ENCODE data around the gene NUDCD3. TPM values are rescaled to one million over a fixed set of nuclear protein-coding genes. Genes with fewer than 3 reads are reported as not detected.

NUDCD3 gene
- total and polyA plus RNA-seq, 2 experiments from 2014 or later, result 54.7 to 60.8 TPM

- no peak overlapping the region for H2AFZ ChIP-seq
- no peaks in the 10 kb centered on the region for H3K79me2 ChIP-seq
- no peak overlapping the region for H3K27ac ChIP-seq
- H3K27me3 ChIP-seq, result peaks cover 12% of the 10 kb centered on the region
- DNase-seq (ENCODE audit: low spot score), result no peak
- no peaks in the 10 kb centered on the region for H4K20me1 ChIP-seq (ENCODE audit: insufficient read depth, poor library complexity, severe bottlenecking)
- no peaks in the 10 kb centered on the region for H3K4me1 ChIP-seq (ENCODE audit: insufficient read depth)
- no peaks in the 10 kb centered on the region for H3K9me2 ChIP-seq (replicated peaks; ENCODE audit: insufficient read depth)
- 55% methylated on average over 2 of the region's 2 CpGs for WGBS (ENCODE audit: low lambda C conversion rate, missing lambda C conversion rate)
- no peak overlapping the region for H3K4me2 ChIP-seq
- TF ChIP-seq EZH2 (IDR thresholded peaks at IDR 0.05; ENCODE audit: borderline replicate concordance) (no peak), CTCF (IDR thresholded peaks at IDR 0.05; ENCODE audit: poor library complexity) (no peak), EZH2phosphoT487 (IDR thresholded peaks at IDR 0.05; ENCODE audit: low read depth, severe bottlenecking, unreplicated experiment) (no peak)
- no peak overlapping the region for H3K4me3 ChIP-seq
- no peaks in the 10 kb centered on the region for H3K9me3 ChIP-seq (ENCODE audit: low read depth)
- no peaks in the 10 kb centered on the region for H3K36me3 ChIP-seq (replicated peaks; ENCODE audit: insufficient read depth, low read depth)
These were observed 136.8 kb downstream of the NUDCD3 start for GRCh38 chr7:44353668-44354067.

DNA sequence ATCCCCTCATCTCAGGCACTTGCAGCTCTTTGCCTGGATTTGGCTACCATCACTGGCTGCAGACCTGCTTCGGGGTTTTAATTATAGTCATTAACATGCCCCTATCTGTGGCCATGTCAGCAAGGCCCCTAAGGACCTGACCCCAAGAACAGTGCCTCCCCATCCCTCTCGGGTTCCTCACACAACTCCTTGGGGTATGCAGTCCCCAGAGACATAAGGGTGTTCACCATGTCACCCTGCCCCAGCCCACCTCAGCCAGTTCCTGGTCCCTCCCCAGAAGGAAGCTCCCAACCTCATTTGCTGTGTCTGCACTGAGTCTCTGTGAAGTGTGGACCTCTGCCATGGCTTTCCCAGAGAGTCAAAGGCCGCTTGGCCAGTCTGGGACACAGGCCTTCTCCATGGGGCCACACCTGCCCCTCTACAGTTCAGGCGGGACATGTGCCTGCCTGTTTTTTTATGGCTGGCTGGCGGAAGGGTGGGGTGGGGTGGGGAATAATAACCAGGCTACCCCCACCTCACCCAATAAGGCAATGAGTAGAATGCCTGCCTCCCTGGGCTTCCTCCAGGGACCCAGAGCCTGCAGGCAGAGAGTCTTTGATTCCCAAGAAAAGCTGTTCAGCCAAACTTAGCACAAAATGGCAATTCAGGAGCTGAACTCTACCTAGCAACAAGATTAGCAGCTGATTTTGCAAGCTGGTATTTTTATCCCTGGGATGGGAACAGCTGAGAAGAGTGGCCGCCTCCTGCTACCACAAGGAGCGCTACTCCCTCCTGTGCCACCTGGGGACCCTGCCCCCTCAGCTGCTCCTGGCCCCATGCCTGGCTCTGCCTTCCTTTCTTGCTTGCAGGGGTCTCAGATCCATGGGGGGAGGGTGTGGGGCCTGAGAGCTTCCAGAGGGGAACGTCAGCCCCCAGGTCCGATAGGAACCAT, 141.3 kb downstream of the NUDCD3 start:
- Histone ChIP-seq H3K4me3 (no peak overlapping the region), H4K20me1 (ENCODE audit: insufficient read depth, poor library complexity, severe bottlenecking) (no peaks in the 10 kb centered on the region), H3K9me3 (ENCODE audit: low read depth) (no peaks in the 10 kb centered on the region), H3K79me2 (no peaks in the 10 kb centered on the region), H3K36me3 (replicated peaks; ENCODE audit: insufficient read depth, low read depth) (no peaks in the 10 kb centered on the region), H3K9me2 (replicated peaks; ENCODE audit: insufficient read depth) (no peaks in the 10 kb centered on the region), H3K4me2 (no peak overlapping the region), H2AFZ (no peak overlapping the region), H3K4me1 (ENCODE audit: insufficient read depth) (no peaks in the 10 kb centered on the region), H3K27me3 (peaks cover 14% of the 10 kb centered on the region), H3K27ac (no peak overlapping the region)
- no peak for TF ChIP-seq EZH2phosphoT487 (IDR thresholded peaks at IDR 0.05; ENCODE audit: low read depth, severe bottlenecking, unreplicated experiment)
- TF ChIP-seq EZH2 (IDR thresholded peaks at IDR 0.05; ENCODE audit: borderline replicate concordance), result no peak
- TF ChIP-seq CTCF (IDR thresholded peaks at IDR 0.05; ENCODE audit: poor library complexity), result no peak
- DNase-seq (ENCODE audit: low spot score), result no peak
- 84% methylated on average over 9 of the region's 9 CpGs for WGBS (ENCODE audit: low lambda C conversion rate, missing lambda C conversion rate)

- Histone ChIP-seq H3K79me2 (no peaks in the 10 kb centered on the region), H3K4me1 (ENCODE audit: insufficient read depth) (no peaks in the 10 kb centered on the region), H3K4me2 (no peak overlapping the region), H3K9me3 (ENCODE audit: low read depth) (no peaks in the 10 kb centered on the region), H3K27ac (no peak overlapping the region), H4K20me1 (ENCODE audit: insufficient read depth, poor library complexity, severe bottlenecking) (no peaks in the 10 kb centered on the region), H3K36me3 (replicated peaks; ENCODE audit: insufficient read depth, low read depth) (no peaks in the 10 kb centered on the region), H3K27me3 (peaks cover 10% of the 10 kb centered on the region), H3K4me3 (no peak overlapping the region), H3K9me2 (replicated peaks; ENCODE audit: insufficient read depth) (no peaks in the 10 kb centered on the region), H2AFZ (no peak overlapping the region)
- TF ChIP-seq EZH2 (IDR thresholded peaks at IDR 0.05; ENCODE audit: borderline replicate concordance) (no peak), EZH2phosphoT487 (IDR thresholded peaks at IDR 0.05; ENCODE audit: low read depth, severe bottlenecking, unreplicated experiment) (no peak), CTCF (IDR thresholded peaks at IDR 0.05; ENCODE audit: poor library complexity) (no peak)
- 80% methylated on average over 2 of the region's 2 CpGs for WGBS (ENCODE audit: low lambda C conversion rate, missing lambda C conversion rate)
- DNase-seq (ENCODE audit: low spot score), result no peak
These were observed 142.2 kb downstream of the NUDCD3 start for GRCh38 chr7:44348300-44348699.
